Measurements from ENCODE around the gene PNPLA5. TPM values are rescaled to one million over a fixed set of nuclear protein-coding genes. Genes with fewer than 3 reads are reported as not detected.

The PNPLA5 gene
- total and polyA plus RNA-seq, 2 of the 13 experiments (the other 11 are each of a cell fraction or from before 2014, with no cell fraction given): not detected

DNA sequence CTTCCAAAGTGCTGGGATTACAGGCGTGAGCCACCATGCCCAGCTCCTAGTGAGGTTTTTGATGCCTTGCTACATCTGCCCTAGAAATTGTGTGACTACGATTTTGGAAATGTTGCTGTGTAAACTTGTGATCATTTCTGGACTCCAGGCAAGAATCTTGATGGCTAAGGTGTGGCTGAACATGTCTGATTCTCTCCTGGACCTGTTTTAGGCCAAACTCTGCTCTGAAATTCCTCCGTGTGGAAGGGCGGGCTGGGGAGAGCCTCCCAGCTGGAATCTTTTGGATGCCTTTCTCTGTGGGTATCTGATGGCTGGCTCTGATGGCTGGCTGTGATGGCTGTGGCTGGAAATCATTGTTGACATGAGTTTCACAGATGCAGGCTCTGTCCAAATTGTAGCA is 40.0 kb upstream of the PNPLA5 start:
- TF ChIP-seq CENPT (CRISPR knock-in tag; IDR thresholded peaks at IDR 0.05; ENCODE audit: low read depth) (no peak), GTF3A (CRISPR knock-in tag; conservative IDR thresholded peaks at IDR 0.05) (no peak), RFX1 (IDR thresholded peaks at IDR 0.05) (no peak), HNRNPL (IDR thresholded peaks at IDR 0.05; ENCODE audit: low read depth, low read length) (no peak), RARA (CRISPR knock-in tag; IDR thresholded peaks at IDR 0.05) (no peak)
- TF ChIP-seq, protein P1, sequence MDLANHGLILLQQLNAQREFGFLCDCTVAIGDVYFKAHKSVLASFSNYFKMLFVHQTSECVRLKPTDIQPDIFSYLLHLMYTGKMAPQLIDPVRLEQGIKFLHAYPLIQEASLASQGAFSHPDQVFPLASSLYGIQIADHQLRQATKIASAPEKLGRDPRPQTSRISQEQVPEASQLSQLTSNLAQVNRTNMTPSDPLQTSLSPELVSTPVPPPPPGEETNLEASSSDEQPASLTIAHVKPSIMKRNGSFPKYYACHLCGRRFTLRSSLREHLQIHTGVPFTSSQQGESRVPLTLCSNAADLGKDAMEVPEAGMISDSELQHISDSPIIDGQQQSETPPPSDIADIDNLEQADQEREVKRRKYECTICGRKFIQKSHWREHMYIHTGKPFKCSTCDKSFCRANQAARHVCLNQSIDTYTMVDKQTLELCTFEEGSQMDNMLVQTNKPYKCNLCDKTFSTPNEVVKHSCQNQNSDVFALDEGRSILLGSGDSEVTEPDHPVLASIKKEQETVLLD (CRISPR knock-in tag; IDR thresholded peaks at IDR 0.05; ENCODE audit: low read depth): no peak
- Histone ChIP-seq H3K4me1 (ENCODE audit: insufficient read depth, low read length) (peaks cover 23% of the 10 kb centered on the region), H3K79me2 (ENCODE audit: insufficient read depth, low read length) (peaks cover 7% of the 10 kb centered on the region), H3K36me3 (replicated peaks in 1 of 2; ENCODE audit: control insufficient read depth in 1 of 2, insufficient read depth in 2 of 2, low read length in 2 of 2) (peaks cover 20 to 48% of the 10 kb centered on the region in 2 experiments), H4K20me1 (ENCODE audit: insufficient read depth, low read length) (peaks cover 15% of the 10 kb centered on the region), H3K27ac (ENCODE audit: extremely low read length, insufficient read depth, low read length) (no peak overlapping the region), H3K9me3 (ENCODE audit: low read length) (no peaks in the 10 kb centered on the region), H3K27me3 (ENCODE audit: control insufficient read depth in 1 of 2, insufficient read depth in 2 of 2, low read length in 2 of 2) (no peaks in the 10 kb centered on the region), H2AFZ (ENCODE audit: low read length) (no peak overlapping the region), H3K4me3 (replicated peaks in 1 of 3; ENCODE audit: insufficient read depth in 1 of 3, low read depth in 2 of 3, low read length in 3 of 3) (no peak overlapping the region), H3K4me2 (ENCODE audit: low read depth, low read length) (no peak overlapping the region), H3K9ac (ENCODE audit: insufficient read depth, low read depth, low read length) (no peak overlapping the region)
- DNase-seq (ENCODE audit: low spot score) (no peak), FAIRE-seq (no peak), ATAC-seq (no peak)
- in situ Hi-C loops (cut with HindIII; ENCODE audit: extremely low pct_ligation_motif_present, low pct_unique_long_range_greater_than_20kb) (no loop called here), intact Hi-C loops (cut with micrococcal nuclease; ENCODE audit: unreplicated experiment) (no loop called here)
- 90% methylated on average over 3 of the region's 4 CpGs for WGBS (ENCODE audit: low lambda C conversion rate)
- ChIA-PET CTCF (ENCODE audit: low intra/inter-chr PET ratio, low total read pairs) (no interaction called here), POLR2A (no interaction called here)
- BruUV-seq (replicated peaks): no TSS peak

DNA sequence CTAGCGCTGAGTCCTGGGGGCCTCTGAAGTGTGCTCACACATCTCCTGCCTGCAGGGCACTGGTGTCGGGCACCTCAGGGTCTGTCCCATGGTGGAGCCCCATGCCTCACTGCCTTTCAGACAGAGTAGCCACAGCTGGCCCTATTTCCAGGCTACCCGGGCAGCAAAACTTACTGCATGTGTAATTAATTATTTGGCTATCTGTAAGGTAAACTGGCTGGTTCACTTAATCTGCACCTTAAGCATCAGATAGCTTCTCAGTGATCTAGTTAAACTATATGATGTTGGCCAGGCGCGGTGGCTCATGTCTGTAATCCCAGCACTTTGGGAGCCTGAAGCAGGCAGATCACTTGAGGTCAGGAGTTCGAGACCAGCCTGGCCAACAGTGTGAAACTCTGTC is 37.1 kb upstream of the PNPLA5 start:
- ChIA-PET POLR2A (interaction anchor here (1.4 kb wide), 1 partner anchor 26 kb away, joined by 4 read pairs; the partner anchor contains the start of gene SAMM50), CTCF (ENCODE audit: low intra/inter-chr PET ratio, low total read pairs) (no interaction called here)
- peaks cover 13% of the 10 kb centered on the region for H3K79me2 ChIP-seq (ENCODE audit: insufficient read depth, low read length)
- H3K4me1 ChIP-seq (ENCODE audit: insufficient read depth, low read length): peaks cover 43% of the 10 kb centered on the region
- no peaks in the 10 kb centered on the region; a peak in 1 of 5 replicates for H3K27me3 ChIP-seq (ENCODE audit: control insufficient read depth in 1 of 2, insufficient read depth in 2 of 2, low read length in 2 of 2)
- intact Hi-C loops (cut with micrococcal nuclease; ENCODE audit: unreplicated experiment) (no loop called here), in situ Hi-C loops (cut with HindIII; ENCODE audit: extremely low pct_ligation_motif_present, low pct_unique_long_range_greater_than_20kb) (no loop called here)
- ATAC-seq: no peak
- no peaks in the 10 kb centered on the region for H3K9me3 ChIP-seq (ENCODE audit: low read length)
- H4K20me1 ChIP-seq (ENCODE audit: insufficient read depth, low read length): peaks cover 22% of the 10 kb centered on the region
- H3K9ac ChIP-seq (ENCODE audit: insufficient read depth, low read depth, low read length): no peak overlapping the region
- TF ChIP-seq ZNF703 (CRISPR knock-in tag; IDR thresholded peaks at IDR 0.05; ENCODE audit: borderline replicate concordance) (0 out of 2 replicates have a peak, but pooled peaks have one; percentile 10), HOXA3 (CRISPR knock-in tag; IDR thresholded peaks at IDR 0.05) (0 out of 2 replicates have a peak, but pooled peaks have one; percentile 2), KLF12 (CRISPR knock-in tag; IDR thresholded peaks at IDR 0.05; ENCODE audit: borderline replicate concordance) (0 out of 2 replicates have a peak, but pooled peaks have one; percentile 24), U2AF2 (IDR thresholded peaks at IDR 0.05; ENCODE audit: low read depth, low read length) (no peak)
- TF ChIP-seq, protein P2, sequence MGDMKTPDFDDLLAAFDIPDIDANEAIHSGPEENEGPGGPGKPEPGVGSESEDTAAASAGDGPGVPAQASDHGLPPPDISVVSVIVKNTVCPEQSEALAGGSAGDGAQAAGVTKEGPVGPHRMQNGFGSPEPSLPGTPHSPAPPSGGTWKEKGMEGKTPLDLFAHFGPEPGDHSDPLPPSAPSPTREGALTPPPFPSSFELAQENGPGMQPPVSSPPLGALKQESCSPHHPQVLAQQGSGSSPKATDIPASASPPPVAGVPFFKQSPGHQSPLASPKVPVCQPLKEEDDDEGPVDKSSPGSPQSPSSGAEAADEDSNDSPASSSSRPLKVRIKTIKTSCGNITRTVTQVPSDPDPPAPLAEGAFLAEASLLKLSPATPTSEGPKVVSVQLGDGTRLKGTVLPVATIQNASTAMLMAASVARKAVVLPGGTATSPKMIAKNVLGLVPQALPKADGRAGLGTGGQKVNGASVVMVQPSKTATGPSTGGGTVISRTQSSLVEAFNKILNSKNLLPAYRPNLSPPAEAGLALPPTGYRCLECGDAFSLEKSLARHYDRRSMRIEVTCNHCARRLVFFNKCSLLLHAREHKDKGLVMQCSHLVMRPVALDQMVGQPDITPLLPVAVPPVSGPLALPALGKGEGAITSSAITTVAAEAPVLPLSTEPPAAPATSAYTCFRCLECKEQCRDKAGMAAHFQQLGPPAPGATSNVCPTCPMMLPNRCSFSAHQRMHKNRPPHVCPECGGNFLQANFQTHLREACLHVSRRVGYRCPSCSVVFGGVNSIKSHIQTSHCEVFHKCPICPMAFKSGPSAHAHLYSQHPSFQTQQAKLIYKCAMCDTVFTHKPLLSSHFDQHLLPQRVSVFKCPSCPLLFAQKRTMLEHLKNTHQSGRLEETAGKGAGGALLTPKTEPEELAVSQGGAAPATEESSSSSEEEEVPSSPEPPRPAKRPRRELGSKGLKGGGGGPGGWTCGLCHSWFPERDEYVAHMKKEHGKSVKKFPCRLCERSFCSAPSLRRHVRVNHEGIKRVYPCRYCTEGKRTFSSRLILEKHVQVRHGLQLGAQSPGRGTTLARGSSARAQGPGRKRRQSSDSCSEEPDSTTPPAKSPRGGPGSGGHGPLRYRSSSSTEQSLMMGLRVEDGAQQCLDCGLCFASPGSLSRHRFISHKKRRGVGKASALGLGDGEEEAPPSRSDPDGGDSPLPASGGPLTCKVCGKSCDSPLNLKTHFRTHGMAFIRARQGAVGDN (CRISPR knock-in tag; IDR thresholded peaks at IDR 0.05): peak; percentile 18; the same call in 1 of the 2 replicates
- H2AFZ ChIP-seq (ENCODE audit: low read length): no peak overlapping the region
- no TSS peak for BruUV-seq (replicated peaks)
- no peak overlapping the region for H3K4me3 ChIP-seq (replicated peaks in 1 of 3; ENCODE audit: insufficient read depth in 1 of 3, low read depth in 2 of 3, low read length in 3 of 3)
- no peak for FAIRE-seq
- 0 out of 2 replicates have a peak overlapping the region, but pooled peaks have one; percentile 25 for H3K4me2 ChIP-seq (ENCODE audit: low read depth, low read length)
- peak overlapping the region; percentile 28 for H3K27ac ChIP-seq (ENCODE audit: extremely low read length, insufficient read depth, low read length)
- WGBS (ENCODE audit: low lambda C conversion rate): 78% methylated on average over 5 of the region's 6 CpGs
- no peak for DNase-seq (ENCODE audit: low spot score)
- H3K36me3 ChIP-seq (replicated peaks in 1 of 2; ENCODE audit: control insufficient read depth in 1 of 2, insufficient read depth in 2 of 2, low read length in 2 of 2): peaks cover 15 to 34% of the 10 kb centered on the region in 2 experiments

All from HepG2 (cell line).